ENCODE results near the gene UGP2.
A peak's percentile ranks its signal among the peaks of the same experiment; 100 is the strongest.

The UGP2 gene

GRCh38 chr2:63849381-63850203 lies 7.9 kb downstream of the UGP2 start:
- H3K4me3 Mint-ChIP-seq, result no peak overlapping the region
- H3K36me3 Mint-ChIP-seq, result peaks cover 8% of the 10 kb centered on the region
- no peaks in the 10 kb centered on the region for H3K9me3 Mint-ChIP-seq
- peaks cover 65% of the 10 kb centered on the region for H3K4me1 Mint-ChIP-seq
- no peak overlapping the region for H3K27ac Mint-ChIP-seq
- ATAC-seq, result no peak
- no peaks in the 10 kb centered on the region for H3K27me3 Mint-ChIP-seq

GRCh38 chr2:63850204-63850571 lies 8.5 kb downstream of the UGP2 start:
- Mint-ChIP-seq H3K27ac (no peak overlapping the region), H3K9me3 (no peaks in the 10 kb centered on the region), H3K4me3 (no peak overlapping the region), H3K27me3 (no peaks in the 10 kb centered on the region), H3K36me3 (peaks cover 8% of the 10 kb centered on the region), H3K4me1 (peaks cover 68% of the 10 kb centered on the region)
- ATAC-seq, result no peak

GRCh38 chr2:63850649-63851048 lies 9.0 kb downstream of the UGP2 start:
- no peak overlapping the region for H3K27ac Mint-ChIP-seq
- peaks cover 8% of the 10 kb centered on the region for H3K36me3 Mint-ChIP-seq
- no peaks in the 10 kb centered on the region for H3K9me3 Mint-ChIP-seq
- H3K4me1 Mint-ChIP-seq, result peaks cover 64% of the 10 kb centered on the region
- no peak for ATAC-seq
- H3K27me3 Mint-ChIP-seq, result no peaks in the 10 kb centered on the region
- H3K4me3 Mint-ChIP-seq, result no peak overlapping the region

- no peak overlapping the region for H3K27ac Mint-ChIP-seq
- peaks cover 16% of the 10 kb centered on the region for H3K36me3 Mint-ChIP-seq
- H3K4me3 Mint-ChIP-seq, result no peak overlapping the region
- peaks cover 53% of the 10 kb centered on the region for H3K4me1 Mint-ChIP-seq
- no peaks in the 10 kb centered on the region for H3K27me3 Mint-ChIP-seq
- no peak for ATAC-seq
- no peaks in the 10 kb centered on the region for H3K9me3 Mint-ChIP-seq
These were observed 10.1 kb downstream of the UGP2 start for GRCh38 chr2:63851691-63852311.

GRCh38 chr2:63853527-63854310 lies 12.0 kb downstream of the UGP2 start:
- no peak for ATAC-seq
- peaks cover 17% of the 10 kb centered on the region for H3K36me3 Mint-ChIP-seq
- no peak overlapping the region for H3K4me3 Mint-ChIP-seq
- H3K4me1 Mint-ChIP-seq, result peaks cover 46% of the 10 kb centered on the region
- H3K27me3 Mint-ChIP-seq, result no peaks in the 10 kb centered on the region
- H3K9me3 Mint-ChIP-seq, result no peaks in the 10 kb centered on the region
- H3K27ac Mint-ChIP-seq, result no peak overlapping the region

GRCh38 chr2:63855418-63856302 lies 14.0 kb downstream of the UGP2 start:
- Mint-ChIP-seq H3K27me3 (no peaks in the 10 kb centered on the region), H3K4me1 (peaks cover 35% of the 10 kb centered on the region), H3K4me3 (no peak overlapping the region), H3K9me3 (no peaks in the 10 kb centered on the region), H3K27ac (no peak overlapping the region), H3K36me3 (peaks cover 24% of the 10 kb centered on the region)
- no peak for ATAC-seq

GRCh38 chr2:63856303-63856603 lies 14.6 kb downstream of the UGP2 start:
- H3K4me1 Mint-ChIP-seq, result peaks cover 36% of the 10 kb centered on the region
- H3K27ac Mint-ChIP-seq, result no peak overlapping the region
- H3K4me3 Mint-ChIP-seq, result no peak overlapping the region
- H3K36me3 Mint-ChIP-seq, result peaks cover 24% of the 10 kb centered on the region
- ATAC-seq, result no peak
- no peaks in the 10 kb centered on the region for H3K27me3 Mint-ChIP-seq
- H3K9me3 Mint-ChIP-seq, result no peaks in the 10 kb centered on the region

- peaks cover 21% of the 10 kb centered on the region for H3K4me1 Mint-ChIP-seq
- no peaks in the 10 kb centered on the region for H3K9me3 Mint-ChIP-seq
- no peak for ATAC-seq
- H3K27ac Mint-ChIP-seq, result no peak overlapping the region
- H3K27me3 Mint-ChIP-seq, result no peaks in the 10 kb centered on the region
- peaks cover 27% of the 10 kb centered on the region for H3K36me3 Mint-ChIP-seq
- H3K4me3 Mint-ChIP-seq, result no peak overlapping the region
These were observed 16.6 kb downstream of the UGP2 start for GRCh38 chr2:63858291-63858690.

- no peaks in the 10 kb centered on the region for H3K9me3 Mint-ChIP-seq
- peak; percentile 57 for ATAC-seq
- peaks cover 12% of the 10 kb centered on the region for H3K4me1 Mint-ChIP-seq
- H3K4me3 Mint-ChIP-seq, result no peak overlapping the region
- H3K27me3 Mint-ChIP-seq, result no peaks in the 10 kb centered on the region
- no peak overlapping the region for H3K27ac Mint-ChIP-seq
- H3K36me3 Mint-ChIP-seq, result peaks cover 30% of the 10 kb centered on the region
These were observed 19.6 kb downstream of the UGP2 start for GRCh38 chr2:63861220-63861822.

GRCh38 chr2:63862806-63863205 lies 21.1 kb downstream of the UGP2 start:
- peaks cover 15% of the 10 kb centered on the region for H3K4me1 Mint-ChIP-seq
- no peak for ATAC-seq
- H3K27ac Mint-ChIP-seq, result no peak overlapping the region
- peaks cover 23% of the 10 kb centered on the region for H3K36me3 Mint-ChIP-seq
- no peaks in the 10 kb centered on the region for H3K9me3 Mint-ChIP-seq
- H3K27me3 Mint-ChIP-seq, result no peaks in the 10 kb centered on the region
- no peak overlapping the region for H3K4me3 Mint-ChIP-seq

- ATAC-seq, result no peak
- Mint-ChIP-seq H3K27me3 (no peaks in the 10 kb centered on the region), H3K4me1 (peaks cover 15% of the 10 kb centered on the region), H3K9me3 (no peaks in the 10 kb centered on the region), H3K36me3 (peaks cover 17% of the 10 kb centered on the region), H3K27ac (peak overlapping the region; percentile 40), H3K4me3 (no peak overlapping the region)
These were observed 22.0 kb downstream of the UGP2 start for GRCh38 chr2:63863707-63864106.

GRCh38 chr2:63865159-63865799 lies 23.6 kb downstream of the UGP2 start:
- H3K27me3 Mint-ChIP-seq, result no peaks in the 10 kb centered on the region
- H3K4me3 Mint-ChIP-seq, result no peak overlapping the region
- peaks cover 15% of the 10 kb centered on the region for H3K4me1 Mint-ChIP-seq
- H3K27ac Mint-ChIP-seq, result no peak overlapping the region
- H3K9me3 Mint-ChIP-seq, result no peaks in the 10 kb centered on the region
- no peak for ATAC-seq
- H3K36me3 Mint-ChIP-seq, result peaks cover 11% of the 10 kb centered on the region

- no peaks in the 10 kb centered on the region for H3K27me3 Mint-ChIP-seq
- no peak overlapping the region for H3K27ac Mint-ChIP-seq
- H3K4me1 Mint-ChIP-seq, result peaks cover 12% of the 10 kb centered on the region
- H3K9me3 Mint-ChIP-seq, result no peaks in the 10 kb centered on the region
- H3K4me3 Mint-ChIP-seq, result no peak overlapping the region
- peaks cover 14% of the 10 kb centered on the region for H3K36me3 Mint-ChIP-seq
- ATAC-seq, result no peak
These were observed 24.5 kb downstream of the UGP2 start for GRCh38 chr2:63866009-63866709.

- Mint-ChIP-seq H3K27me3 (no peaks in the 10 kb centered on the region), H3K4me1 (peaks cover 16% of the 10 kb centered on the region), H3K9me3 (no peaks in the 10 kb centered on the region), H3K36me3 (peaks cover 41% of the 10 kb centered on the region), H3K4me3 (no peak overlapping the region), H3K27ac (no peak overlapping the region)
- ATAC-seq, result no peak
These were observed 29.0 kb downstream of the UGP2 start for GRCh38 chr2:63870679-63871078.

Data from stimulated activated memory B cell treated with anti-CD40 and anti-IgM and Interleukin-4, amounts not matched to agents 10 μg/mL and 1 μg/mL and 100 μg/mL, for 72 hours (primary cell).